ENCODE results near the gene TTC3. TPM values are rescaled to one million over a fixed set of nuclear protein-coding genes. Genes with fewer than 3 reads are reported as not detected.

The TTC3 gene
- total and polyA plus RNA-seq, 2 of the 13 experiments (the other 11 are each of a cell fraction or from before 2014, with no cell fraction given) = 55.7 to 108 TPM

DNA sequence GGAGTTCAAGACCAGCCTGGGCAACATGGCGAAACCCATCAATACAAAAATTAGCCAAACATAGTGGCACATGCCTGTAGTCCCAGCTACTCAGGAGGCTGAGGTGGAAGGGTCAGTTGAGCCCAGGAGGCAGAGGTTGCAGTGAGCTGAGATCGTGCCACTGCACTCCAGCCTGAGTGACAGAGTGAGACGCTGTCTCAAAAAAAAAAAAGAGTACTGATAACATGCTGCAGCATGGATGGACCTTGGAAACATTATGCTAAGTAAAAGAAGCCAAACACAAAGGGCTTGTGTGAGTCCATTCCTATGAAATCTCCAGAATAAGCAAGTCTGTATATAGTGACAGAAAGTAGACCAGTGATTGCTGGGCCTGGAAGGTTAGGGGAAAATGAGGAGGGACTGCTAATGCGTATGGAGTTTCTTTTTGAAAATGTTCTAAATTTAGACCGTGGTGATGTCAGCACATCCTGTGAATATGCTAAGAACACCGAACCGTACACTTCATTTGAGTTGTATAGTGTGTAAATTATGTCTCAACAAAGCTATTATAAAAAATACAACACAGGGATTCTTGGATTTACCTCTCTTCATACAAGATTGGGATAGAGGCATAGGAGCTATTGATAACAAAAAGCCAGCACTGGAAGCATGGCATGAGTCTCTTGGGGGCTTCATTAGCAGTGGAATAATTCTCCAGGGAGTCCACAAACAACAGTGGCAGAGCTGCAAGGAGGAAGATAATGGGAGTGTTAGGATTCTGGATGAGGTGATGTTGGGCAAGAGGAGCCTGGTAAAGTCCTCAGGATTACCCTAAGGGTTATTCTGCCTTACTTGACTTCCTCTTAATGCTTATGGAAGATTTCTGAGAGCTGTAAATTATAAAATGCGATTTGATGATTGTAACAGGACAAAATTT lies 73.5 kb downstream of the TTC3 start (continued):
- TF ChIP-seq, protein P1, sequence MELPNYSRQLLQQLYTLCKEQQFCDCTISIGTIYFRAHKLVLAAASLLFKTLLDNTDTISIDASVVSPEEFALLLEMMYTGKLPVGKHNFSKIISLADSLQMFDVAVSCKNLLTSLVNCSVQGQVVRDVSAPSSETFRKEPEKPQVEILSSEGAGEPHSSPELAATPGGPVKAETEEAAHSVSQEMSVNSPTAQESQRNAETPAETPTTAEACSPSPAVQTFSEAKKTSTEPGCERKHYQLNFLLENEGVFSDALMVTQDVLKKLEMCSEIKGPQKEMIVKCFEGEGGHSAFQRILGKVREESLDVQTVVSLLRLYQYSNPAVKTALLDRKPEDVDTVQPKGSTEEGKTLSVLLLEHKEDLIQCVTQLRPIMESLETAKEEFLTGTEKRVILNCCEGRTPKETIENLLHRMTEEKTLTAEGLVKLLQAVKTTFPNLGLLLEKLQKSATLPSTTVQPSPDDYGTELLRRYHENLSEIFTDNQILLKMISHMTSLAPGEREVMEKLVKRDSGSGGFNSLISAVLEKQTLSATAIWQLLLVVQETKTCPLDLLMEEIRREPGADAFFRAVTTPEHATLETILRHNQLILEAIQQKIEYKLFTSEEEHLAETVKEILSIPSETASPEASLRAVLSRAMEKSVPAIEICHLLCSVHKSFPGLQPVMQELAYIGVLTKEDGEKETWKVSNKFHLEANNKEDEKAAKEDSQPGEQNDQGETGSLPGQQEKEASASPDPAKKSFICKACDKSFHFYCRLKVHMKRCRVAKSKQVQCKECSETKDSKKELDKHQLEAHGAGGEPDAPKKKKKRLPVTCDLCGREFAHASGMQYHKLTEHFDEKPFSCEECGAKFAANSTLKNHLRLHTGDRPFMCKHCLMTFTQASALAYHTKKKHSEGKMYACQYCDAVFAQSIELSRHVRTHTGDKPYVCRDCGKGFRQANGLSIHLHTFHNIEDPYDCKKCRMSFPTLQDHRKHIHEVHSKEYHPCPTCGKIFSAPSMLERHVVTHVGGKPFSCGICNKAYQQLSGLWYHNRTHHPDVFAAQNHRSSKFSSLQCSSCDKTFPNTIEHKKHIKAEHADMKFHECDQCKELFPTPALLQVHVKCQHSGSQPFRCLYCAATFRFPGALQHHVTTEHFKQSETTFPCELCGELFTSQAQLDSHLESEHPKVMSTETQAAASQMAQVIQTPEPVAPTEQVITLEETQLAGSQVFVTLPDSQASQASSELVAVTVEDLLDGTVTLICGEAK (IDR thresholded peaks at IDR 0.05) = no peak
- TF ChIP-seq, protein P1 (CRISPR knock-in tag; IDR thresholded peaks at IDR 0.05) = no peak
- no peak for TF ChIP-seq ZFP36L1 (CRISPR knock-in tag; IDR thresholded peaks at IDR 0.05)
- TF ChIP-seq SAP130 (CRISPR knock-in tag; IDR thresholded peaks at IDR 0.05; ENCODE audit: low read depth) = no peak
- no peak for TF ChIP-seq MXI1 (IDR thresholded peaks at IDR 0.05; ENCODE audit: borderline replicate concordance, low read depth, low read length)
- no peak for TF ChIP-seq ATF1 (CRISPR knock-in tag; IDR thresholded peaks at IDR 0.05)
- TF ChIP-seq, protein P2, sequence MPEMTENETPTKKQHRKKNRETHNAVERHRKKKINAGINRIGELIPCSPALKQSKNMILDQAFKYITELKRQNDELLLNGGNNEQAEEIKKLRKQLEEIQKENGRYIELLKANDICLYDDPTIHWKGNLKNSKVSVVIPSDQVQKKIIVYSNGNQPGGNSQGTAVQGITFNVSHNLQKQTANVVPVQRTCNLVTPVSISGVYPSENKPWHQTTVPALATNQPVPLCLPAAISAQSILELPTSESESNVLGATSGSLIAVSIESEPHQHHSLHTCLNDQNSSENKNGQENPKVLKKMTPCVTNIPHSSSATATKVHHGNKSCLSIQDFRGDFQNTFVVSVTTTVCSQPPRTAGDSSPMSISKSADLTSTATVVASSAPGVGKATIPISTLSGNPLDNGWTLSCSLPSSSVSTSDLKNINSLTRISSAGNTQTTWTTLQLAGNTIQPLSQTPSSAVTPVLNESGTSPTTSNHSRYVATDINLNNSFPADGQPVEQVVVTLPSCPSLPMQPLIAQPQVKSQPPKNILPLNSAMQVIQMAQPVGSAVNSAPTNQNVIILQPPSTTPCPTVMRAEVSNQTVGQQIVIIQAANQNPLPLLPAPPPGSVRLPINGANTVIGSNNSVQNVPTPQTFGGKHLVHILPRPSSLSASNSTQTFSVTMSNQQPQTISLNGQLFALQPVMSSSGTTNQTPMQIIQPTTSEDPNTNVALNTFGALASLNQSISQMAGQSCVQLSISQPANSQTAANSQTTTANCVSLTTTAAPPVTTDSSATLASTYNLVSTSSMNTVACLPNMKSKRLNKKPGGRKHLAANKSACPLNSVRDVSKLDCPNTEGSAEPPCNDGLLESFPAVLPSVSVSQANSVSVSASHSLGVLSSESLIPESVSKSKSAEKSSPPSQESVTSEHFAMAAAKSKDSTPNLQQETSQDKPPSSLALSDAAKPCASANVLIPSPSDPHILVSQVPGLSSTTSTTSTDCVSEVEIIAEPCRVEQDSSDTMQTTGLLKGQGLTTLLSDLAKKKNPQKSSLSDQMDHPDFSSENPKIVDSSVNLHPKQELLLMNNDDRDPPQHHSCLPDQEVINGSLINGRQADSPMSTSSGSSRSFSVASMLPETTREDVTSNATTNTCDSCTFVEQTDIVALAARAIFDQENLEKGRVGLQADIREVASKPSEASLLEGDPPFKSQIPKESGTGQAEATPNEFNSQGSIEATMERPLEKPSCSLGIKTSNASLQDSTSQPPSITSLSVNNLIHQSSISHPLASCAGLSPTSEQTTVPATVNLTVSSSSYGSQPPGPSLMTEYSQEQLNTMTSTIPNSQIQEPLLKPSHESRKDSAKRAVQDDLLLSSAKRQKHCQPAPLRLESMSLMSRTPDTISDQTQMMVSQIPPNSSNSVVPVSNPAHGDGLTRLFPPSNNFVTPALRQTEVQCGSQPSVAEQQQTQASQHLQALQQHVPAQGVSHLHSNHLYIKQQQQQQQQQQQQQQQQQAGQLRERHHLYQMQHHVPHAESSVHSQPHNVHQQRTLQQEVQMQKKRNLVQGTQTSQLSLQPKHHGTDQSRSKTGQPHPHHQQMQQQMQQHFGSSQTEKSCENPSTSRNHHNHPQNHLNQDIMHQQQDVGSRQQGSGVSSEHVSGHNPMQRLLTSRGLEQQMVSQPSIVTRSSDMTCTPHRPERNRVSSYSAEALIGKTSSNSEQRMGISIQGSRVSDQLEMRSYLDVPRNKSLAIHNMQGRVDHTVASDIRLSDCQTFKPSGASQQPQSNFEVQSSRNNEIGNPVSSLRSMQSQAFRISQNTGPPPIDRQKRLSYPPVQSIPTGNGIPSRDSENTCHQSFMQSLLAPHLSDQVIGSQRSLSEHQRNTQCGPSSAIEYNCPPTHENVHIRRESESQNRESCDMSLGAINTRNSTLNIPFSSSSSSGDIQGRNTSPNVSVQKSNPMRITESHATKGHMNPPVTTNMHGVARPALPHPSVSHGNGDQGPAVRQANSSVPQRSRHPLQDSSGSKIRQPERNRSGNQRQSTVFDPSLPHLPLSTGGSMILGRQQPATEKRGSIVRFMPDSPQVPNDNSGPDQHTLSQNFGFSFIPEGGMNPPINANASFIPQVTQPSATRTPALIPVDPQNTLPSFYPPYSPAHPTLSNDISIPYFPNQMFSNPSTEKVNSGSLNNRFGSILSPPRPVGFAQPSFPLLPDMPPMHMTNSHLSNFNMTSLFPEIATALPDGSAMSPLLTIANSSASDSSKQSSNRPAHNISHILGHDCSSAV (CRISPR knock-in tag; IDR thresholded peaks at IDR 0.05; ENCODE audit: borderline replicate concordance) = no peak
- no peak for TF ChIP-seq MAZ (IDR thresholded peaks at IDR 0.05; ENCODE audit: borderline replicate concordance, low read depth, low read length)
- TF ChIP-seq MAZ (CRISPR knock-in tag; IDR thresholded peaks at IDR 0.05; ENCODE audit: low read depth) = no peak

All from HepG2 (cell line).